Right lobe of liver (tissue), 4 donors: ENCODE measurements around the gene POMT2.

Experiments used
- CTCF ChIP-seq, 4 donors: fragments of 200-600 bp in 3 of 4; fragments of 450-650 bp in 1 of 4; IDR thresholded peaks; one replicate each; pipeline versions ENCODE4 v1.5.1 to v1.8.0; 2016 to 2022; ENCODE audit warnings: antibody characterized with exemption in 4 of 4, mild to moderate bottlenecking in 2 of 4
- POLR2A ChIP-seq: fragments of 450-650 bp; IDR thresholded peaks from one replicate; pipeline ENCODE4 v1.6.1; 2017; ENCODE audit warnings: antibody characterized with exemption, mild to moderate bottlenecking
- donor health status: DM: no; HTN: no; CAD: no.
- donor health status: DM: no; HTN: no; CAD: no.
- donor health status: DM: no; HTN: yes; CAD: no.

GRCh38 chr14:77265561-77266335 lies 54.9 kb downstream of the POMT2 start:
- TF ChIP-seq CTCF (IDR thresholded peaks at IDR 0.05) (no peak), POLR2A (no peak)
